T-cell (primary cell): ENCODE measurements around the gene IDH3A. TPM values are rescaled to one million over a fixed set of nuclear protein-coding genes. Genes with fewer than 3 reads are reported as not detected.

Experiments
- ATAC-seq, 4 experiments: fragments of 200-7000 bp in 3 of 4; fragments of 150-1000 bp in 1 of 4; cut with Tn5 transposase; replicated peaks in 1 of 4; 1 replicate in 3 of 4; 2 replicates in 1 of 4; pipeline ENCODE4 v1.10.0; 2021; ENCODE audit warnings: moderate library complexity in 3 of 4, mild to moderate bottlenecking in 2 of 4, moderate number of reproducible peaks in 1 of 4
- CTCF ChIA-PET, 2 donors: fragments of 300-600 bp; sonication (Branson Sonifier 250); formaldehyde crosslinking; loops; one replicate each; lab custom pipeline; 2022; ENCODE audit warnings: antibody characterized with exemption in 2 of 2; lab: Charles Lee
- POLR2A ChIA-PET, 2 donors: fragments of 300-600 bp; sonication (Branson Sonifier 250); formaldehyde crosslinking; loops; one replicate each; lab custom pipeline; 2022; ENCODE audit warnings: antibody characterized with exemption in 2 of 2; lab: Charles Lee
- DNase-seq, 35 experiments: peaks; one replicate each; pipeline versions ENCODE4 v3.0.0 to v3.0.0-alpha.2; 2013 to 2023
- H3K27ac ChIP-seq: one replicate; pipeline ENCODE4 v1.5.1; 2013; ENCODE audit warnings: low read length
- H3K27me3 ChIP-seq, 2 experiments: replicated peaks in 1 of 2; 1 replicate in 1 of 2; 2 replicates in 1 of 2; pipeline versions ENCODE4 v1.6.1 to v1.7.0; 2013; ENCODE audit warnings: low read length in 1 of 2, mixed read lengths in 1 of 2; ENCODE audit not compliant: control insufficient read depth in 2 of 2, insufficient read depth in 2 of 2; ENCODE audit errors: extremely low read depth in 1 of 2
- H3K36me3 ChIP-seq, 2 donors: 1 replicate in 1 of 2; 2 replicates in 1 of 2; pipeline versions ENCODE4 v1.6.1 to v1.7.0; 2013; ENCODE audit warnings: low read length in 1 of 2; ENCODE audit not compliant: control insufficient read depth in 2 of 2, insufficient read depth in 1 of 2; ENCODE audit errors: extremely low read depth in 1 of 2
- H3K4me1 ChIP-seq, 2 experiments: 1 replicate in 1 of 2; 2 replicates in 1 of 2; pipeline versions ENCODE4 v1.6.1 to v1.7.0; 2013; ENCODE audit warnings: low read length in 2 of 2, mixed read lengths in 1 of 2; ENCODE audit not compliant: insufficient read depth in 2 of 2, control insufficient read depth in 1 of 2; ENCODE audit errors: extremely low read depth in 1 of 2
- H3K4me3 ChIP-seq, 2 donors: 1 replicate in 1 of 2; 2 replicates in 1 of 2; pipeline versions ENCODE4 v1.5.1 to v1.7.0; 2013; ENCODE audit warnings: mild to moderate bottlenecking in 2 of 2, low read length in 1 of 2, moderate library complexity in 1 of 2; ENCODE audit not compliant: control insufficient read depth in 1 of 2; ENCODE audit errors: extremely low read depth in 1 of 2
- H3K9me3 ChIP-seq: 2 replicates; pipeline ENCODE4 v1.7.0; 2013
- H3K27ac Mint-ChIP-seq, 2 donors: one replicate each; pipeline ENCODE4 v1.8.0; 2020 to 2021; ENCODE audit warnings: mild to moderate bottlenecking in 2 of 2, mixed read lengths in 2 of 2
- H3K27me3 Mint-ChIP-seq, 2 donors: one replicate each; pipeline ENCODE4 v1.8.0; 2021 to 2022; ENCODE audit warnings: mixed read lengths in 2 of 2
- H3K36me3 Mint-ChIP-seq: one replicate; pipeline ENCODE4 v1.8.0; 2021; ENCODE audit warnings: mixed read lengths
- H3K4me1 Mint-ChIP-seq, 3 donors: one replicate each; pipeline ENCODE4 v1.8.0; 2020 to 2022; ENCODE audit warnings: mixed read lengths in 3 of 3, mild to moderate bottlenecking in 1 of 3
- H3K4me3 Mint-ChIP-seq, 3 donors: one replicate each; pipeline ENCODE4 v1.8.0; 2020 to 2022; ENCODE audit warnings: mild to moderate bottlenecking in 3 of 3, mixed read lengths in 3 of 3, moderate library complexity in 3 of 3
- H3K9me3 Mint-ChIP-seq, 3 donors: one replicate each; pipeline ENCODE4 v1.8.0; 2020 to 2022; ENCODE audit warnings: mixed read lengths in 3 of 3
- WGBS: methylation state at CpG from one replicate; pipeline ENCODE4 v1.1.5; 2013; ENCODE audit warnings: missing lambda C conversion rate; ENCODE audit not compliant: insufficient coverage; 5-methylcytosine and 5-hydroxymethylcytosine counted together
- total RNA-seq, 35 experiments: library from RNA in 6 of 35; stranded (reverse) in 6 of 35; fragments of 120-200 nt in 1 of 35; gene quantifications; one replicate each; pipeline versions ENCODE4 v1.2.1 to v1.2.4 and lab custom pipeline; 2013 to 2026

The IDH3A gene
- total RNA-seq, 5 donors from 2014 or later (not counting 1 experiment from before 2014, with no cell fraction given): 40.3 to 64.7 (median 48.5) TPM

- Mint-ChIP-seq H3K27me3 (no peaks in the 10 kb centered on the region), H3K4me1 (peaks cover 0 to 4% (median 0%) of the 10 kb centered on the region in 3 donors), H3K36me3 (no peaks in the 10 kb centered on the region), H3K9me3 (no peaks in the 10 kb centered on the region), H3K27ac (no peak overlapping the region), H3K4me3 (no peak overlapping the region)
- peaks cover 0 to 4% of the 10 kb centered on the region in 2 experiments for H3K4me1 ChIP-seq
- H3K4me3 ChIP-seq: no peak overlapping the region
- no peaks in the 10 kb centered on the region for H3K9me3 ChIP-seq
- peaks cover 0 to 7% of the 10 kb centered on the region in 2 experiments for H3K27me3 ChIP-seq
- DNase-seq (no peak), ATAC-seq (no peak)
- H3K27ac ChIP-seq: no peak overlapping the region
- ChIA-PET POLR2A (no interaction called here), CTCF (interaction anchor here in 1 of 2 donors (0.8 kb wide), 1 partner anchor 82 kb away, joined by 3 read pairs; no protein-coding TSS in a partner anchor)
- H3K36me3 ChIP-seq: no peaks in the 10 kb centered on the region
- 89% methylated on average over 5 of the region's 10 CpGs for WGBS
These were observed 51.2 kb downstream of the IDH3A start for GRCh38 chr15:78200276-78200930.

- no peaks in the 10 kb centered on the region for H3K9me3 ChIP-seq
- no peak overlapping the region for H3K27ac Mint-ChIP-seq
- no peak for ATAC-seq
- H3K4me1 ChIP-seq: no peaks in the 10 kb centered on the region
- no peak for DNase-seq
- no peak overlapping the region for H3K27ac ChIP-seq
- 68% methylated on average over 7 of the region's 10 CpGs for WGBS
- no peaks in the 10 kb centered on the region for H3K27me3 Mint-ChIP-seq
- POLR2A ChIA-PET: no interaction called here
- H3K36me3 Mint-ChIP-seq: no peaks in the 10 kb centered on the region
- no peaks in the 10 kb centered on the region for H3K4me1 Mint-ChIP-seq
- peaks cover 0 to 9% of the 10 kb centered on the region in 2 experiments for H3K27me3 ChIP-seq
- H3K4me3 ChIP-seq: no peak overlapping the region
- no peaks in the 10 kb centered on the region for H3K36me3 ChIP-seq
- CTCF ChIA-PET: no interaction called here
- no peaks in the 10 kb centered on the region for H3K9me3 Mint-ChIP-seq
- no peak overlapping the region for H3K4me3 Mint-ChIP-seq
These were observed 52.4 kb downstream of the IDH3A start for GRCh38 chr15:78201281-78202190.

- no peaks in the 10 kb centered on the region for H3K36me3 Mint-ChIP-seq
- no peak overlapping the region for H3K27ac Mint-ChIP-seq
- peaks cover 0 to 14% of the 10 kb centered on the region in 2 experiments for H3K27me3 ChIP-seq
- no peaks in the 10 kb centered on the region for H3K27me3 Mint-ChIP-seq
- no peak overlapping the region for H3K4me3 ChIP-seq
- no peak for ATAC-seq
- no peaks in the 10 kb centered on the region for H3K9me3 Mint-ChIP-seq
- ChIA-PET CTCF (interaction anchor here in 1 of 2 donors (1.2 kb wide), 1 partner anchor 239 kb away, joined by 3 read pairs; no protein-coding TSS in a partner anchor), POLR2A (interaction anchor here in 1 of 2 donors (0.6 kb wide), 1 partner anchor 54 kb away, joined by 3 read pairs; no protein-coding TSS in a partner anchor)
- no peaks in the 10 kb centered on the region for H3K36me3 ChIP-seq
- WGBS: 77% methylated on average over 6 of the region's 14 CpGs
- H3K4me1 ChIP-seq: no peaks in the 10 kb centered on the region
- no peak overlapping the region for H3K4me3 Mint-ChIP-seq
- DNase-seq: no peak
- H3K9me3 ChIP-seq: no peaks in the 10 kb centered on the region
- no peaks in the 10 kb centered on the region for H3K4me1 Mint-ChIP-seq
- H3K27ac ChIP-seq: no peak overlapping the region
These were observed 54.4 kb downstream of the IDH3A start for GRCh38 chr15:78203346-78204225.

GRCh38 chr15:78204351-78205309 lies 55.5 kb downstream of the IDH3A start:
- WGBS: 88% methylated on average over 16 of the region's 17 CpGs
- peak in 1 of 35 experiments; percentile 0 for DNase-seq
- H3K4me3 Mint-ChIP-seq: no peak overlapping the region

DNA sequence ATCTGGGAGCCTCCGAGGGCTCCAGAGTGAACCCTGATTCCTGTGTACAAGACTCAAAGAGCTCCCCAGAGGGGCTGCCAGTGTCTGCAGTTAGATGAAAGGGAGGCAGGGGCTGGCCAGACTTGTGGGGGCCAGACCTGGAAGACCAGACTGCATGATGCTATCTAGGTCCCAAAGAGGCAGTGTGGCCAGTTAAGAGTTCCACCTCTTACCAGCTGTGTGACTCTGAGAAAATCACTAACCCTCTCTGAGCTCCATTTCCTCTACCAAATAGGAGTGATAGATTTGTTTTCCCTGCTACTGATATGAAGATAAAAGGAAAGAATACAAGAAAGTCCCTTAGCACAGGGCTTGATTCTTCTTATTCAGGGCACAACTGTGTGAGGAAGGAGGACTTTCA lies 56.2 kb downstream of the IDH3A start:
- H3K9me3 ChIP-seq: no peaks in the 10 kb centered on the region
- Mint-ChIP-seq H3K4me1 (no peaks in the 10 kb centered on the region), H3K9me3 (no peaks in the 10 kb centered on the region), H3K4me3 (no peak overlapping the region), H3K27ac (no peak overlapping the region), H3K36me3 (no peaks in the 10 kb centered on the region), H3K27me3 (no peaks in the 10 kb centered on the region)
- no peaks in the 10 kb centered on the region for H3K36me3 ChIP-seq
- peaks cover 0 to 14% of the 10 kb centered on the region in 2 experiments for H3K27me3 ChIP-seq
- ATAC-seq: no peak
- ChIA-PET CTCF (interaction anchor here (1.0 to 1.3 kb wide), 4 partner anchors 9 to 97 kb away, joined by 3 to 4 read pairs (median 3); no protein-coding TSS in a partner anchor), POLR2A (interaction anchor here in 1 of 2 donors (0.6 kb wide), 1 partner anchor 91 kb away, joined by 3 read pairs; no protein-coding TSS in a partner anchor)
- H3K27ac ChIP-seq: no peak overlapping the region
- DNase-seq: no peak
- no peaks in the 10 kb centered on the region for H3K4me1 ChIP-seq
- no peak overlapping the region for H3K4me3 ChIP-seq
- 100% methylated on average over 1 of the region's 1 CpG for WGBS

More at GRCh38 chr15:78204351-78205309, 55.5 kb downstream of the IDH3A start:
- Mint-ChIP-seq H3K9me3 (no peaks in the 10 kb centered on the region), H3K27me3 (no peaks in the 10 kb centered on the region), H3K27ac (no peak overlapping the region), H3K36me3 (no peaks in the 10 kb centered on the region), H3K4me1 (no peaks in the 10 kb centered on the region)
- POLR2A ChIA-PET: no interaction called here
- no peak for ATAC-seq
- Histone ChIP-seq H3K4me3 (no peak overlapping the region), H3K4me1 (no peaks in the 10 kb centered on the region), H3K27ac (no peak overlapping the region), H3K9me3 (no peaks in the 10 kb centered on the region), H3K36me3 (no peaks in the 10 kb centered on the region), H3K27me3 (peaks cover 0 to 14% of the 10 kb centered on the region in 2 experiments)
- CTCF ChIA-PET: interaction anchor here (1.0 to 1.3 kb wide), 4 partner anchors 8 to 240 kb away, joined by 3 to 4 read pairs (median 3); no protein-coding TSS in a partner anchor
